ENCODE measurements around the gene CCL7.

Gene CCL7

GRCh38 chr17:34299956-34300577, 30.0 kb downstream of the CCL7 start:
- TF ChIP-seq TAF1 (IDR thresholded peaks at IDR 0.05; ENCODE audit: borderline replicate concordance, insufficient read depth, low read length) = no peak
- TF ChIP-seq FOXP2 (optimal IDR thresholded peaks at IDR 0.05; ENCODE audit: borderline replicate concordance, extremely low read depth, extremely low read length, insufficient read depth) = no peak
- TF ChIP-seq POLR2AphosphoS5 (IDR thresholded peaks at IDR 0.05; ENCODE audit: low read depth, low read length) = no peak
- no peak for TF ChIP-seq REST (IDR thresholded peaks at IDR 0.05; ENCODE audit: insufficient read depth in 1 of 2, low read depth in 2 of 2, low read length in 2 of 2)
- TF ChIP-seq SIN3A (IDR thresholded peaks at IDR 0.05; ENCODE audit: borderline replicate concordance, insufficient read depth, low read length) = no peak

GRCh38 chr17:34300652-34301370, 30.8 kb downstream of the CCL7 start:
- TF ChIP-seq POLR2AphosphoS5 (IDR thresholded peaks at IDR 0.05; ENCODE audit: low read depth, low read length) = no peak
- TF ChIP-seq FOXP2 (optimal IDR thresholded peaks at IDR 0.05; ENCODE audit: borderline replicate concordance, extremely low read depth, extremely low read length, insufficient read depth) = no peak
- TF ChIP-seq REST (IDR thresholded peaks at IDR 0.05; ENCODE audit: insufficient read depth in 1 of 2, low read depth in 2 of 2, low read length in 2 of 2) = no peak
- TF ChIP-seq TAF1 (IDR thresholded peaks at IDR 0.05; ENCODE audit: borderline replicate concordance, insufficient read depth, low read length) = no peak
- no peak for TF ChIP-seq SIN3A (IDR thresholded peaks at IDR 0.05; ENCODE audit: borderline replicate concordance, insufficient read depth, low read length)

- TF ChIP-seq SIN3A (IDR thresholded peaks at IDR 0.05; ENCODE audit: borderline replicate concordance, insufficient read depth, low read length) (no peak), FOXP2 (optimal IDR thresholded peaks at IDR 0.05; ENCODE audit: borderline replicate concordance, extremely low read depth, extremely low read length, insufficient read depth) (no peak), POLR2AphosphoS5 (IDR thresholded peaks at IDR 0.05; ENCODE audit: low read depth, low read length) (no peak), TAF1 (IDR thresholded peaks at IDR 0.05; ENCODE audit: borderline replicate concordance, insufficient read depth, low read length) (no peak), REST (IDR thresholded peaks at IDR 0.05; ENCODE audit: insufficient read depth in 1 of 2, low read depth in 2 of 2, low read length in 2 of 2) (no peak)
Observed at GRCh38 chr17:34301986-34302385, 32.0 kb downstream of the CCL7 start.

GRCh38 chr17:34302636-34303035, 32.6 kb downstream of the CCL7 start:
- TF ChIP-seq SIN3A (IDR thresholded peaks at IDR 0.05; ENCODE audit: borderline replicate concordance, insufficient read depth, low read length) = no peak
- no peak for TF ChIP-seq REST (IDR thresholded peaks at IDR 0.05; ENCODE audit: insufficient read depth in 1 of 2, low read depth in 2 of 2, low read length in 2 of 2)
- TF ChIP-seq TAF1 (IDR thresholded peaks at IDR 0.05; ENCODE audit: borderline replicate concordance, insufficient read depth, low read length) = no peak
- no peak for TF ChIP-seq FOXP2 (optimal IDR thresholded peaks at IDR 0.05; ENCODE audit: borderline replicate concordance, extremely low read depth, extremely low read length, insufficient read depth)
- no peak for TF ChIP-seq POLR2AphosphoS5 (IDR thresholded peaks at IDR 0.05; ENCODE audit: low read depth, low read length)
